ENCODE data around the gene INSIG2. TPM values are rescaled to one million over a fixed set of nuclear protein-coding genes. Genes with fewer than 3 reads are reported as not detected.

INSIG2 gene
- total RNA-seq, 2 donors from 2014 or later: 25.0 to 25.3 TPM

GRCh38 chr2:118130385-118130784, 42.1 kb downstream of the INSIG2 start:
- no peak overlapping the region for H3K4me3 ChIP-seq
- no peak overlapping the region for H3K27ac ChIP-seq
- H3K27me3 ChIP-seq (replicated peaks; ENCODE audit: insufficient read depth): no peaks in the 10 kb centered on the region
- no peaks in the 10 kb centered on the region for H3K4me1 ChIP-seq (ENCODE audit: control insufficient read depth in 1 of 2, low read depth in 2 of 2)
- no peak for ATAC-seq (ENCODE audit: insufficient number of reproducible peaks, low FRiP score, low read depth)
- no peaks in the 10 kb centered on the region for H3K36me3 ChIP-seq
- no peaks in the 10 kb centered on the region for H3K9me3 ChIP-seq
- no peak for DNase-seq (ENCODE audit: low spot score)
- TF ChIP-seq CTCF (IDR thresholded peaks at IDR 0.05): no peak

GRCh38 chr2:118131771-118132170, 43.5 kb downstream of the INSIG2 start:
- H3K27ac ChIP-seq: no peak overlapping the region
- H3K36me3 ChIP-seq: no peaks in the 10 kb centered on the region
- no peaks in the 10 kb centered on the region for H3K27me3 ChIP-seq (replicated peaks; ENCODE audit: insufficient read depth)
- H3K9me3 ChIP-seq: no peaks in the 10 kb centered on the region
- no peak overlapping the region for H3K4me3 ChIP-seq
- no peak for TF ChIP-seq CTCF (IDR thresholded peaks at IDR 0.05)
- no peaks in the 10 kb centered on the region for H3K4me1 ChIP-seq (ENCODE audit: control insufficient read depth in 1 of 2, low read depth in 2 of 2)
- DNase-seq (ENCODE audit: low spot score) (no peak), ATAC-seq (ENCODE audit: insufficient number of reproducible peaks, low FRiP score, low read depth) (no peak)

- Histone ChIP-seq H3K4me3 (no peak overlapping the region), H3K27me3 (replicated peaks; ENCODE audit: insufficient read depth) (no peaks in the 10 kb centered on the region), H3K36me3 (no peaks in the 10 kb centered on the region), H3K9me3 (no peaks in the 10 kb centered on the region), H3K4me1 (ENCODE audit: control insufficient read depth in 1 of 2, low read depth in 2 of 2) (no peaks in the 10 kb centered on the region), H3K27ac (no peak overlapping the region)
- no peak for TF ChIP-seq CTCF (IDR thresholded peaks at IDR 0.05)
- ATAC-seq (ENCODE audit: insufficient number of reproducible peaks, low FRiP score, low read depth): no peak
- DNase-seq (ENCODE audit: low spot score): no peak
These were observed 45.6 kb downstream of the INSIG2 start for GRCh38 chr2:118133916-118134315.

- H3K27ac ChIP-seq: no peak overlapping the region
- H3K4me3 ChIP-seq: no peak overlapping the region
- no peaks in the 10 kb centered on the region for H3K9me3 ChIP-seq
- DNase-seq (ENCODE audit: low spot score): no peak
- no peaks in the 10 kb centered on the region for H3K36me3 ChIP-seq
- no peaks in the 10 kb centered on the region for H3K4me1 ChIP-seq (ENCODE audit: control insufficient read depth in 1 of 2, low read depth in 2 of 2)
- TF ChIP-seq CTCF (IDR thresholded peaks at IDR 0.05): no peak
- H3K27me3 ChIP-seq (replicated peaks; ENCODE audit: insufficient read depth): no peaks in the 10 kb centered on the region
- ATAC-seq (ENCODE audit: insufficient number of reproducible peaks, low FRiP score, low read depth): no peak
These were observed 46.4 kb downstream of the INSIG2 start for GRCh38 chr2:118134650-118135049.

- H3K36me3 ChIP-seq: no peaks in the 10 kb centered on the region
- no peak for DNase-seq (ENCODE audit: low spot score)
- no peaks in the 10 kb centered on the region for H3K9me3 ChIP-seq
- no peak for ATAC-seq (ENCODE audit: insufficient number of reproducible peaks, low FRiP score, low read depth)
- H3K4me3 ChIP-seq: no peak overlapping the region
- no peak for TF ChIP-seq CTCF (IDR thresholded peaks at IDR 0.05)
- H3K27ac ChIP-seq: no peak overlapping the region
- no peaks in the 10 kb centered on the region for H3K27me3 ChIP-seq (replicated peaks; ENCODE audit: insufficient read depth)
- H3K4me1 ChIP-seq (ENCODE audit: control insufficient read depth in 1 of 2, low read depth in 2 of 2): peaks cover 0 to 10% of the 10 kb centered on the region in 2 donors
These were observed 56.9 kb downstream of the INSIG2 start for GRCh38 chr2:118145207-118145606.
